Activated CD4-positive, alpha-beta T cell treated with anti-CD3 and anti-CD28 coated beads, Interleukin-2, Interleukin-4, amounts not matched to agents 100 ng/mL and 50 ng/mL, durations not matched to agents 16 hours and 8 hours (primary cell): Measurements from ENCODE around the gene TTLL1.
"Not testable (repeated sequence)": the region's sequence is repeated elsewhere in the genome, so short reads cannot be mapped to it uniquely, and the experiment has no call there.

Experiments
- DNase-seq: peaks from one replicate; pipeline ENCODE4 v3.0.0-alpha.2; 2020; ENCODE audit warnings: low spot score

Gene TTLL1

GRCh38 chr22:43110444-43110926, 21.3 kb upstream of the TTLL1 start, which contains the start of gene BIK:
TSS of gene BIK (plus strand) at chr22:43110750. CDS start at chr22:43124023, 13,273 bp downstream.
- peak; percentile 43 for DNase-seq

GRCh38 chr22:43109921-43110443, 20.8 kb upstream of the TTLL1 start:
- no peak for DNase-seq

- DNase-seq, result no peak
Measured at GRCh38 chr22:43109511-43109910, 20.3 kb upstream of the TTLL1 start.

GRCh38 chr22:43106302-43106701, 17.1 kb upstream of the TTLL1 start:
- DNase-seq, result no peak

GRCh38 chr22:43104950-43105349, 15.8 kb upstream of the TTLL1 start:
- not testable (repeated sequence) for DNase-seq

GRCh38 chr22:43104056-43104625, 14.9 kb upstream of the TTLL1 start:
- DNase-seq, result peak; percentile 35

GRCh38 chr22:43101306-43101705, 12.1 kb upstream of the TTLL1 start:
- DNase-seq, result no peak

GRCh38 chr22:43100225-43100624, 11.0 kb upstream of the TTLL1 start:
- DNase-seq, result peak; percentile 22

GRCh38 chr22:43099095-43099494, 9.9 kb upstream of the TTLL1 start:
- DNase-seq, result no peak

GRCh38 chr22:43098356-43098755, 9.2 kb upstream of the TTLL1 start:
- no peak for DNase-seq

GRCh38 chr22:43096420-43096819, 7.2 kb upstream of the TTLL1 start:
- DNase-seq, result no peak

GRCh38 chr22:43094551-43094950, 5.4 kb upstream of the TTLL1 start:
- DNase-seq, result no peak

- no peak for DNase-seq
Measured at GRCh38 chr22:43094085-43094484, 4.9 kb upstream of the TTLL1 start.

- DNase-seq, result no peak
Measured at GRCh38 chr22:43092085-43092484, 2.9 kb upstream of the TTLL1 start.

- peak; percentile 71 for DNase-seq
Measured at GRCh38 chr22:43090130-43090789, 1.1 kb upstream of the TTLL1 start.

- peak; percentile 5 for DNase-seq
Measured at GRCh38 chr22:43088627-43088983, 586 bp downstream of the TTLL1 start.

- DNase-seq, result peak; percentile 20
Measured at GRCh38 chr22:43085658-43086606, 3.3 kb downstream of the TTLL1 start.

GRCh38 chr22:43081968-43082367, 7.2 kb downstream of the TTLL1 start:
- no peak for DNase-seq

GRCh38 chr22:43080616-43081015, 8.6 kb downstream of the TTLL1 start:
- no peak for DNase-seq

- DNase-seq, result no peak
Measured at GRCh38 chr22:43079742-43080141, 9.4 kb downstream of the TTLL1 start.

GRCh38 chr22:43078522-43078921, 10.7 kb downstream of the TTLL1 start:
- DNase-seq, result no peak

- no peak for DNase-seq
Measured at GRCh38 chr22:43077121-43077877, 11.9 kb downstream of the TTLL1 start.
